GM23248 (cell line): ENCODE results near the gene IQSEC1. TPM values are rescaled to one million over a fixed set of nuclear protein-coding genes. Genes with fewer than 3 reads are reported as not detected.

Experiments
- DNase-seq: peaks from one replicate; pipeline ENCODE4 v3.0.0-alpha.2; 2015
- H2AFZ ChIP-seq: fragments of 200-600 bp; sonication (generic); 2 replicates; pipeline ENCODE4 v1.6.1; 2016; ENCODE audit warnings: antibody characterized with exemption
- H3F3A ChIP-seq: fragments of 200-600 bp; sonication (generic); 2 replicates; pipeline ENCODE4 v1.6.1; 2016; ENCODE audit warnings: mild to moderate bottlenecking, antibody characterized with exemption, mixed run types; ENCODE audit not compliant: insufficient read depth
- H3K27ac ChIP-seq: fragments of 200-600 bp; sonication (generic); 2 replicates; pipeline ENCODE4 v1.5.1; 2016; ENCODE audit warnings: mild to moderate bottlenecking
- H3K27me3 ChIP-seq: fragments of 200-600 bp; sonication (generic); replicated peaks from 2 replicates; pipeline ENCODE4 v1.6.1; 2016; ENCODE audit warnings: mild to moderate bottlenecking; ENCODE audit not compliant: insufficient read depth
- H3K36me3 ChIP-seq: fragments of 200-600 bp; sonication (generic); 2 replicates; pipeline ENCODE4 v1.6.1; 2016; ENCODE audit warnings: low read depth, mild to moderate bottlenecking
- H3K4me1 ChIP-seq: fragments of 200-600 bp; sonication (generic); 2 replicates; pipeline ENCODE4 v1.6.1; 2016; ENCODE audit warnings: mild to moderate bottlenecking; ENCODE audit not compliant: insufficient read depth
- H3K4me2 ChIP-seq: fragments of 200-600 bp; sonication (generic); one replicate; pipeline ENCODE4 v1.6.1; 2016; ENCODE audit warnings: mild to moderate bottlenecking; ENCODE audit not compliant: unreplicated experiment
- H3K4me3 ChIP-seq: fragments of 200-600 bp; sonication (generic); 2 replicates; pipeline ENCODE4 v1.5.1; 2016; ENCODE audit warnings: mild to moderate bottlenecking
- H3K79me2 ChIP-seq: fragments of 200-600 bp; sonication (generic); 2 replicates; pipeline ENCODE4 v1.6.1; 2016; ENCODE audit warnings: mild to moderate bottlenecking; ENCODE audit not compliant: insufficient read depth
- H3K9ac ChIP-seq: fragments of 200-600 bp; sonication (generic); 2 replicates; pipeline ENCODE4 v1.6.1; 2016; ENCODE audit warnings: mild to moderate bottlenecking
- H3K9me2 ChIP-seq: fragments of 200-600 bp; sonication (generic); 2 replicates; pipeline ENCODE4 v1.6.1; 2016; ENCODE audit warnings: mixed run types, mild to moderate bottlenecking, moderate library complexity; ENCODE audit not compliant: insufficient read depth
- H3K9me3 ChIP-seq: fragments of 200-600 bp; sonication (generic); one replicate; pipeline ENCODE4 v1.6.1; 2017; ENCODE audit warnings: low read depth
- H4K20me1 ChIP-seq: fragments of 200-600 bp; sonication (generic); 2 replicates; pipeline ENCODE4 v1.6.0; 2016; ENCODE audit not compliant: insufficient read depth
- EZH2 ChIP-seq: fragments of 200-600 bp; sonication (generic); IDR thresholded peaks from 2 replicates; pipeline ENCODE4 v1.6.1; 2018; ENCODE audit warnings: antibody characterized with exemption, mild to moderate bottlenecking; ENCODE audit not compliant: insufficient read depth, poor library complexity, severe bottlenecking
- EZH2phosphoT487 ChIP-seq: fragments of 200-600 bp; sonication (generic); IDR thresholded peaks from 2 replicates; pipeline ENCODE4 v1.6.1; 2018; ENCODE audit warnings: antibody characterized with exemption, moderate library complexity, mild to moderate bottlenecking, low read depth; ENCODE audit not compliant: insufficient read depth
- WGBS, 2 experiments: methylation state at CpG; one replicate each; pipeline ENCODE4 v1.1.6; 2015 to 2017; ENCODE audit warnings: low lambda C conversion rate in 2 of 2, low coverage in 1 of 2; ENCODE audit errors: missing lambda C conversion rate in 2 of 2; 5-methylcytosine and 5-hydroxymethylcytosine counted together
- in situ Hi-C: fragments of 300-500 bp; cut with MboI; formaldehyde crosslinking; loops from 2 replicates; pipeline ENCODE4 v1.15.0; 2020
- polyA plus RNA-seq: library from polyadenylated mRNA; unstranded; fragments of >200 nt; fragmentation: Nextera tagmentation; extraction: Ambion mirVana; gene quantifications from 2 replicates; pipeline ENCODE4 v1.2.1, GENCODE V29; 2016
- total RNA-seq: library from RNA; depleted of rRNA; stranded (reverse); fragments of >200 nt; shearing (Covaris generic); gene quantifications from 2 replicates; pipeline ENCODE4 v1.2.3, GENCODE V29; 2014

IQSEC1 gene
- total and polyA plus RNA-seq, 2 experiments from 2014 or later = 5.1 to 21.6 TPM

- no peak overlapping the region for H3K4me3 ChIP-seq
- no peak overlapping the region; the same call in 1 of the 2 replicates for H2AFZ ChIP-seq
- no peak overlapping the region for H3K9ac ChIP-seq
- no peaks in the 10 kb centered on the region for H3K9me3 ChIP-seq
- no peaks in the 10 kb centered on the region for H3K27me3 ChIP-seq
- peaks cover 32% of the 10 kb centered on the region for H3K4me1 ChIP-seq
- 11 to 18% methylated on average over 8 of the region's 8 CpGs for WGBS, 2 experiments
- peak overlapping the region; percentile 32 for H3K4me2 ChIP-seq
- TF ChIP-seq EZH2 (no peak), EZH2phosphoT487 (no peak)
- no peaks in the 10 kb centered on the region for H4K20me1 ChIP-seq
- no peaks in the 10 kb centered on the region for H3K9me2 ChIP-seq
- H3K36me3 ChIP-seq = no peaks in the 10 kb centered on the region
- H3F3A ChIP-seq = peaks cover 16% of the 10 kb centered on the region; the same call in 1 of the 2 replicates
- peak; percentile 94 for DNase-seq
- no peaks in the 10 kb centered on the region for H3K79me2 ChIP-seq
- in situ Hi-C loops = no loop called here
- H3K27ac ChIP-seq = peak overlapping the region; percentile 31; the same call in 1 of the 2 replicates
These were observed 48.1 kb downstream of the IQSEC1 start for GRCh38 chr3:13025090-13025489.

- no peaks in the 10 kb centered on the region for H3K9me3 ChIP-seq
- H3K9ac ChIP-seq = no peak overlapping the region
- H3K4me1 ChIP-seq = peaks cover 36% of the 10 kb centered on the region
These were observed 48.5 kb downstream of the IQSEC1 start for GRCh38 chr3:13024765-13025065.

GRCh38 chr3:13023971-13024764 lies 49.1 kb downstream of the IQSEC1 start:
- H3K9me2 ChIP-seq = no peaks in the 10 kb centered on the region
- WGBS, 2 experiments = 80 to 84% methylated on average over 6 of the region's 6 CpGs
- TF ChIP-seq EZH2 (no peak), EZH2phosphoT487 (no peak)
- no peaks in the 10 kb centered on the region for H3K79me2 ChIP-seq
- H3K27me3 ChIP-seq = no peaks in the 10 kb centered on the region
- H3K4me1 ChIP-seq = peaks cover 38% of the 10 kb centered on the region
- H3K9me3 ChIP-seq = no peaks in the 10 kb centered on the region
- no peak overlapping the region for H3K4me2 ChIP-seq
- peaks cover 16% of the 10 kb centered on the region; the same call in 1 of the 2 replicates for H3F3A ChIP-seq
- H4K20me1 ChIP-seq = no peaks in the 10 kb centered on the region
- H3K4me3 ChIP-seq = no peak overlapping the region
- no peak overlapping the region for H2AFZ ChIP-seq
- no peaks in the 10 kb centered on the region for H3K36me3 ChIP-seq
- in situ Hi-C loops = no loop called here
- H3K27ac ChIP-seq = no peak overlapping the region
- H3K9ac ChIP-seq = no peak overlapping the region
- peak; percentile 19 for DNase-seq

More at GRCh38 chr3:13024765-13025065, 48.5 kb downstream of the IQSEC1 start:
- no peaks in the 10 kb centered on the region for H3K79me2 ChIP-seq
- H2AFZ ChIP-seq = no peak overlapping the region; the same call in 1 of the 2 replicates
- H3K27me3 ChIP-seq = no peaks in the 10 kb centered on the region
- H3K27ac ChIP-seq = peak overlapping the region; percentile 31; the same call in 1 of the 2 replicates
- H3F3A ChIP-seq = peaks cover 16% of the 10 kb centered on the region; the same call in 1 of the 2 replicates
- no peaks in the 10 kb centered on the region for H3K36me3 ChIP-seq
- H3K9me2 ChIP-seq = no peaks in the 10 kb centered on the region
- peak overlapping the region; percentile 32 for H3K4me2 ChIP-seq
- no peaks in the 10 kb centered on the region for H4K20me1 ChIP-seq
- no peak overlapping the region for H3K4me3 ChIP-seq
- WGBS, 2 experiments = 81 to 96% methylated on average over 2 of the region's 2 CpGs
- TF ChIP-seq EZH2 (no peak), EZH2phosphoT487 (no peak)
- no peak for DNase-seq
- in situ Hi-C loops = no loop called here

GRCh38 chr3:13023235-13023970 lies 49.8 kb downstream of the IQSEC1 start:
- no peak overlapping the region for H3K4me3 ChIP-seq
- no peaks in the 10 kb centered on the region for H3K9me3 ChIP-seq
- H4K20me1 ChIP-seq = no peaks in the 10 kb centered on the region
- peaks cover 16% of the 10 kb centered on the region; the same call in 1 of the 2 replicates for H3F3A ChIP-seq
- no peak overlapping the region for H3K27ac ChIP-seq
- no peaks in the 10 kb centered on the region for H3K36me3 ChIP-seq
- no peak overlapping the region for H2AFZ ChIP-seq
- DNase-seq = peak; percentile 32
- H3K9me2 ChIP-seq = no peaks in the 10 kb centered on the region
- 84 to 90% methylated on average over 5 of the region's 5 CpGs for WGBS, 2 experiments
- H3K9ac ChIP-seq = no peak overlapping the region
- no peaks in the 10 kb centered on the region for H3K79me2 ChIP-seq
- H3K27me3 ChIP-seq = no peaks in the 10 kb centered on the region
- in situ Hi-C loops = no loop called here
- peaks cover 44% of the 10 kb centered on the region for H3K4me1 ChIP-seq
- no peak for TF ChIP-seq EZH2
- TF ChIP-seq EZH2phosphoT487 = no peak
- no peak overlapping the region for H3K4me2 ChIP-seq
